NT2/D1 (cell line): ENCODE measurements around the gene PKN1.

Source experiments
- SUZ12 ChIP-seq: IDR thresholded peaks from 2 replicates; pipeline ENCODE4 v1.6.1; 2011; ENCODE audit not compliant: insufficient read length, insufficient read depth; ENCODE audit errors: extremely low read depth
- YY1 ChIP-seq: IDR thresholded peaks from 2 replicates; pipeline ENCODE4 v1.6.1; 2011; ENCODE audit not compliant: insufficient read length, insufficient read depth
- ZNF274 ChIP-seq: IDR thresholded peaks from 2 replicates; pipeline ENCODE4 v1.6.1; 2011; ENCODE audit warnings: mild to moderate bottlenecking, low read depth, low read length

DNA sequence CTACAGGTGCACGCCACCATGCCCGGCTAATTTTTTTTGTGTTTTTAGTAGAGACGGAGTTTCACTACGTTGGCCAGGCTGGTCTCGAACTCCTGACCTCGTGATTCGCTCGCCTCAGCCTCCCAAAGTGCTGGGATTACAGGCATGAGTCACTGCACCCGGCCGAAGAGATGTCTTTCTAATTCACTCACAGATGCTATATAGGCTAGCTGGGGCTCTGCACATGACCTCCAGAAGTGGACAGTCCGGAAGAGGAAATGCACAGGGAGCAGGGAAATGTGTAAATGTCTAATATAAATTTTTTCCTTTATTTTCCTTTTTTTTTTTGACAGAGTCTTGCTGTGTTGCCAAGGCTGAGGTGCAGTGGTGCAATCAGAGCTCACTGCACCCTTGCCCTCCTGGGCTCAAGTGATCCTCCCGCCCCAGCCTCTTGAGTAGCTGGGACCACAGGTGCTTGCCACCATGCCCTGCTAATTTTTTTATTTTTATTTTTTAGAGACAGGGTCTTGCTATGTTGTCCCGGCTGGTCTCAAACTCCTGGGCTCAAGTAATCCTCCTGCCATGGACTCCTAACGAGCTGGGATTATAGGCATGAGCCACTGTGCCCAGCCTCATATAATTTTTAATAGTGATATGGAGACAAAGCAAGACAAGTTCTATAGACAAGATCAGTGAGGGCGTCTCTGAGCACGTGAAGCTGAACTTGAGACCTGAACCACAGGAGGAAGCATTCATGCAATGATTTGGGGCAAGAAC is 54.4 kb downstream of the PKN1 start:
- TF ChIP-seq ZNF274 (no peak), SUZ12 (no peak), YY1 (no peak)
